ENCODE results near the gene NUCB2. TPM values are rescaled to one million over a fixed set of nuclear protein-coding genes. Genes with fewer than 3 reads are reported as not detected.

The NUCB2 gene
- total and polyA plus RNA-seq, 2 of the 13 experiments (the other 11 are each of a cell fraction or from before 2014, with no cell fraction given) = 54.2 to 82.4 TPM

DNA sequence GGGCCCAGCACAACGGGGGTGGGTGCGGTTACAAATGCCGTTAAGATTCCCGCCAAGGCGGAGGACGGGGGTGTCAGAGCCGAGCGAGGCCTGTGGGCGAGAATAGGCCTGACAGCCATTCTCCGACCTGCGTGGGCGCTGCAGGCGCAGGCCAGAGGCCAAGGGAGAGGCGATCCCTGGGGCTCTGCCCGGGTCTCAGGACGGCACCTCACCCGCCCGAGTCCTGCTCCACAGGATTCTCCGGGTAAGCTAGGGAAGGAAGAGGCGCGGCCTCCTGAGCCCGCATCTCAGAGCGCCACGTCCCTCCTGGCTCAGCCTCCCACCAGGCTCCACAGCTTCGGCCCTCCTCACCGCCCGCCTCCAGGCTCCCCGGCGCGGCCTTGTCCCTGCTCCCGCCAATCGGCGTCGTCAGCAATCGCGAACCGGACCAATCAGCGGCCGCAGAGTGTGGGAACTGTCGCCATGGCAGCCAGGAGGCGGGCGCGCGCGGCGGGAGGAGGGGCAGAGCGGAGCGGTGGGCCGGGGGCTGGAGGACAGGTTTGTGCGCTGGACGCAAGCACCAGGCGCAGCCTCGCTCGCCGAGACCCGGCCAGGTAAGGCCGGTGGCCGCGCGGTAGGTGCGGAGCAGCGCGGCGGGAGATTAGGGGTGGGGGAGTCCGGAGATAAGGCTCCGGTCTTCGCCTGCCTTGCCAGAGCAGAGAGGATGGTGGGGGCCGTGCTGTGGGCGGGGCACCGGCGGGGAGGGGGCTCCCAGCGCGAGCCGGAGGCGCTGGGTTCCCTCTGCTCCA is at the start of gene NUCB2 (continued):
- TF ChIP-seq, protein P1, sequence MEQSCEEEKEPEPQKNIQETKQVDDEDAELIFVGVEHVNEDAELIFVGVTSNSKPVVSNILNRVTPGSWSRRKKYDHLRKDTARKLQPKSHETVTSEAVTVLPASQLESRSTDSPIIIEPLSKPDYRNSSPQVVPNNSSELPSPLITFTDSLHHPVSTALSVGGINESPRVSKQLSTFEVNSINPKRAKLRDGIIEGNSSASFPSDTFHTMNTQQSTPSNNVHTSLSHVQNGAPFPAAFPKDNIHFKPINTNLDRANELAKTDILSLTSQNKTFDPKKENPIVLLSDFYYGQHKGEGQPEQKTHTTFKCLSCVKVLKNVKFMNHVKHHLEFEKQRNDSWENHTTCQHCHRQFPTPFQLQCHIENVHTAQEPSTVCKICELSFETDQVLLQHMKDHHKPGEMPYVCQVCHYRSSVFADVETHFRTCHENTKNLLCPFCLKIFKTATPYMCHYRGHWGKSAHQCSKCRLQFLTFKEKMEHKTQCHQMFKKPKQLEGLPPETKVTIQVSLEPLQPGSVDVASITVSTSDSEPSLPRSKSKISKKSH (CRISPR knock-in tag; IDR thresholded peaks at IDR 0.05; ENCODE audit: borderline replicate concordance) = 0 out of 2 replicates have a peak, but pooled peaks have one; percentile 12
- TF ChIP-seq ZNF432 (CRISPR knock-in tag; IDR thresholded peaks at IDR 0.05; ENCODE audit: borderline replicate concordance) = no peak
- TF ChIP-seq MTF1 (CRISPR knock-in tag; IDR thresholded peaks at IDR 0.05) = 0 out of 2 replicates have a peak, but pooled peaks have one; percentile 61
- TF ChIP-seq ZNF292 (CRISPR knock-in tag; IDR thresholded peaks at IDR 0.05; ENCODE audit: borderline replicate concordance, low read depth) = peak; percentile 79
- TF ChIP-seq, protein P2, sequence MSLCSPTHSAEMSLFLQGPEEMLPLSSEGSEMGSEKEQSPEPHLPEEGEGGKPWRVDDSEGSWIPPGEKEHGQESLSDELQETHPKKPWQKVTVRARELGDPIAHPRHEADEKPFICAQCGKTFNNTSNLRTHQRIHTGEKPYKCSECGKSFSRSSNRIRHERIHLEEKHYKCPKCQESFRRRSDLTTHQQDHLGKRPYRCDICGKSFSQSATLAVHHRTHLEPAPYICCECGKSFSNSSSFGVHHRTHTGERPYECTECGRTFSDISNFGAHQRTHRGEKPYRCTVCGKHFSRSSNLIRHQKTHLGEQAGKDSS (CRISPR knock-in tag; IDR thresholded peaks at IDR 0.05; ENCODE audit: borderline replicate concordance, low read depth) = no peak; the same call in 1 of the 2 replicates
- no peak for TF ChIP-seq ATRX (CRISPR knock-in tag; IDR thresholded peaks at IDR 0.05; ENCODE audit: borderline replicate concordance)
- TF ChIP-seq, protein P3, sequence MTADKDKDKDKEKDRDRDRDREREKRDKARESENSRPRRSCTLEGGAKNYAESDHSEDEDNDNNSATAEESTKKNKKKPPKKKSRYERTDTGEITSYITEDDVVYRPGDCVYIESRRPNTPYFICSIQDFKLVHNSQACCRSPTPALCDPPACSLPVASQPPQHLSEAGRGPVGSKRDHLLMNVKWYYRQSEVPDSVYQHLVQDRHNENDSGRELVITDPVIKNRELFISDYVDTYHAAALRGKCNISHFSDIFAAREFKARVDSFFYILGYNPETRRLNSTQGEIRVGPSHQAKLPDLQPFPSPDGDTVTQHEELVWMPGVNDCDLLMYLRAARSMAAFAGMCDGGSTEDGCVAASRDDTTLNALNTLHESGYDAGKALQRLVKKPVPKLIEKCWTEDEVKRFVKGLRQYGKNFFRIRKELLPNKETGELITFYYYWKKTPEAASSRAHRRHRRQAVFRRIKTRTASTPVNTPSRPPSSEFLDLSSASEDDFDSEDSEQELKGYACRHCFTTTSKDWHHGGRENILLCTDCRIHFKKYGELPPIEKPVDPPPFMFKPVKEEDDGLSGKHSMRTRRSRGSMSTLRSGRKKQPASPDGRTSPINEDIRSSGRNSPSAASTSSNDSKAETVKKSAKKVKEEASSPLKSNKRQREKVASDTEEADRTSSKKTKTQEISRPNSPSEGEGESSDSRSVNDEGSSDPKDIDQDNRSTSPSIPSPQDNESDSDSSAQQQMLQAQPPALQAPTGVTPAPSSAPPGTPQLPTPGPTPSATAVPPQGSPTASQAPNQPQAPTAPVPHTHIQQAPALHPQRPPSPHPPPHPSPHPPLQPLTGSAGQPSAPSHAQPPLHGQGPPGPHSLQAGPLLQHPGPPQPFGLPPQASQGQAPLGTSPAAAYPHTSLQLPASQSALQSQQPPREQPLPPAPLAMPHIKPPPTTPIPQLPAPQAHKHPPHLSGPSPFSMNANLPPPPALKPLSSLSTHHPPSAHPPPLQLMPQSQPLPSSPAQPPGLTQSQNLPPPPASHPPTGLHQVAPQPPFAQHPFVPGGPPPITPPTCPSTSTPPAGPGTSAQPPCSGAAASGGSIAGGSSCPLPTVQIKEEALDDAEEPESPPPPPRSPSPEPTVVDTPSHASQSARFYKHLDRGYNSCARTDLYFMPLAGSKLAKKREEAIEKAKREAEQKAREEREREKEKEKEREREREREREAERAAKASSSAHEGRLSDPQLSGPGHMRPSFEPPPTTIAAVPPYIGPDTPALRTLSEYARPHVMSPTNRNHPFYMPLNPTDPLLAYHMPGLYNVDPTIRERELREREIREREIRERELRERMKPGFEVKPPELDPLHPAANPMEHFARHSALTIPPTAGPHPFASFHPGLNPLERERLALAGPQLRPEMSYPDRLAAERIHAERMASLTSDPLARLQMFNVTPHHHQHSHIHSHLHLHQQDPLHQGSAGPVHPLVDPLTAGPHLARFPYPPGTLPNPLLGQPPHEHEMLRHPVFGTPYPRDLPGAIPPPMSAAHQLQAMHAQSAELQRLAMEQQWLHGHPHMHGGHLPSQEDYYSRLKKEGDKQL (CRISPR knock-in tag; IDR thresholded peaks at IDR 0.05; ENCODE audit: low read depth) = no peak
- TF ChIP-seq, protein P4, sequence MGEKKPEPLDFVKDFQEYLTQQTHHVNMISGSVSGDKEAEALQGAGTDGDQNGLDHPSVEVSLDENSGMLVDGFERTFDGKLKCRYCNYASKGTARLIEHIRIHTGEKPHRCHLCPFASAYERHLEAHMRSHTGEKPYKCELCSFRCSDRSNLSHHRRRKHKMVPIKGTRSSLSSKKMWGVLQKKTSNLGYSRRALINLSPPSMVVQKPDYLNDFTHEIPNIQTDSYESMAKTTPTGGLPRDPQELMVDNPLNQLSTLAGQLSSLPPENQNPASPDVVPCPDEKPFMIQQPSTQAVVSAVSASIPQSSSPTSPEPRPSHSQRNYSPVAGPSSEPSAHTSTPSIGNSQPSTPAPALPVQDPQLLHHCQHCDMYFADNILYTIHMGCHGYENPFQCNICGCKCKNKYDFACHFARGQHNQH (CRISPR knock-in tag; IDR thresholded peaks at IDR 0.05) = peak; percentile 81
- no peak for TF ChIP-seq NR1H2 (CRISPR knock-in tag; IDR thresholded peaks at IDR 0.05; ENCODE audit: borderline replicate concordance, low read depth)
- no peak for TF ChIP-seq PPARG (CRISPR knock-in tag; conservative IDR thresholded peaks at IDR 0.05)
- TF ChIP-seq NFYB (CRISPR knock-in tag; IDR thresholded peaks at IDR 0.05) = peak; percentile 99
- peak; percentile 28; the same call in 1 of the 2 replicates for TF ChIP-seq ZNF564 (CRISPR knock-in tag; IDR thresholded peaks at IDR 0.05)
- TF ChIP-seq, protein P5, sequence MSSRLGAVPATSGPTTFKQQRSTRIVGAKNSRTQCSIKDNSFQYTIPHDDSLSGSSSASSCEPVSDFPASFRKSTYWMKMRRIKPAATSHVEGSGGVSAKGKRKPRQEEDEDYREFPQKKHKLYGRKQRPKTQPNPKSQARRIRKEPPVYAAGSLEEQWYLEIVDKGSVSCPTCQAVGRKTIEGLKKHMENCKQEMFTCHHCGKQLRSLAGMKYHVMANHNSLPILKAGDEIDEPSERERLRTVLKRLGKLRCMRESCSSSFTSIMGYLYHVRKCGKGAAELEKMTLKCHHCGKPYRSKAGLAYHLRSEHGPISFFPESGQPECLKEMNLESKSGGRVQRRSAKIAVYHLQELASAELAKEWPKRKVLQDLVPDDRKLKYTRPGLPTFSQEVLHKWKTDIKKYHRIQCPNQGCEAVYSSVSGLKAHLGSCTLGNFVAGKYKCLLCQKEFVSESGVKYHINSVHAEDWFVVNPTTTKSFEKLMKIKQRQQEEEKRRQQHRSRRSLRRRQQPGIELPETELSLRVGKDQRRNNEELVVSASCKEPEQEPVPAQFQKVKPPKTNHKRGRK (CRISPR knock-in tag; IDR thresholded peaks at IDR 0.05) = no peak
- TF ChIP-seq JUNB (CRISPR knock-in tag; IDR thresholded peaks at IDR 0.05; ENCODE audit: borderline replicate concordance) = no peak
- no peak for TF ChIP-seq ZNF17 (CRISPR knock-in tag; IDR thresholded peaks at IDR 0.05)
- TF ChIP-seq ZNF547 (CRISPR knock-in tag; IDR thresholded peaks at IDR 0.05) = peak; percentile 84; the same call in 1 of the 2 replicates
- TF ChIP-seq PAX8 (CRISPR knock-in tag; IDR thresholded peaks at IDR 0.05; ENCODE audit: borderline replicate concordance) = 0 out of 2 replicates have a peak, but pooled peaks have one; percentile 29
